Raji (cell line): ENCODE results near the gene MORN1.

Experiments used
- POLR2A ChIP-seq: IDR thresholded peaks from 2 replicates; pipeline ENCODE4 v1.6.1; 2011; ENCODE audit warnings: low read depth, low read length, control low read depth; ENCODE audit not compliant: insufficient read depth

MORN1 gene

GRCh38 chr1:2376931-2377672, 14.3 kb downstream of the MORN1 start:
- TF ChIP-seq POLR2A, result no peak

DNA sequence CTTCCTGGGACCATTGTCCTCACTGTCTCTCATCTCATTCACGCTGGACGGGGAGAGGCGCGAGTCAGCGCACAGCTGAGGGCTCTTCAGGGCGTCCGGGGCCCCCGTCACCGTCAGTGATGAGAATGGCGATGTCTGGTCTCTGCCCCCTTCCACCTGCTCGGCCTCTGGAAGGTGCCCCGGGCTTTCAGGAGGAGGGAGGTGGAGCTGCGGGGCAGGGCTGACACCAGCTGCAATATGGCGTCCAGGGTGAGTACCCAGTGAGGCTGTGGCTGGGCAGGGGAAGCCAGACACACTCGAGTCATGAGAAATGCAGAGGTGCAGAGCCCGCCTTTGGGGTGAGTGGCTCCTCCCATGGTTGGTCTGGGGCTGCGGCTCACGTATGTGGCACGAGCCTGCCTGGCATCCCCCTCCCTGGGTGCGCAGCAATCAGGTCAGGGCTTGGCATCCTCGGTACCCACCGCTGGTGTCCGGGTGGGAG, 15.1 kb downstream of the MORN1 start:
- TF ChIP-seq POLR2A, result no peak

DNA sequence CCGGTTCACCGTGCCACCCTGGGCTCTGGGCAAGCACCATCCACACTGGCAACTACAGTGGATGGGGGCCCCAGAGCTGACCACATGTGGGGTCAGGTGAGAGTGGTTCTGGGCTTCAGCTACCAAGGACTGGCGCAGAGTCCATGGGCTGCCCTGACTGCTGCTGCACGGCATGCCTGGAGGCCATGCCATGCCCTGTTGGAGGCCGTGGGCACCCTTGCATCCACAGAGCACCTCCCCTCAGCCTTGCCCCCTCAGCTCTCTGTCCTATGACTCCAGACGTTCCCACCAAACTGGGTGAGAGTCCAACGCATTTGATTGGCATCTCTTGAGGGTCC, 15.5 kb downstream of the MORN1 start:
- TF ChIP-seq POLR2A, result no peak

DNA sequence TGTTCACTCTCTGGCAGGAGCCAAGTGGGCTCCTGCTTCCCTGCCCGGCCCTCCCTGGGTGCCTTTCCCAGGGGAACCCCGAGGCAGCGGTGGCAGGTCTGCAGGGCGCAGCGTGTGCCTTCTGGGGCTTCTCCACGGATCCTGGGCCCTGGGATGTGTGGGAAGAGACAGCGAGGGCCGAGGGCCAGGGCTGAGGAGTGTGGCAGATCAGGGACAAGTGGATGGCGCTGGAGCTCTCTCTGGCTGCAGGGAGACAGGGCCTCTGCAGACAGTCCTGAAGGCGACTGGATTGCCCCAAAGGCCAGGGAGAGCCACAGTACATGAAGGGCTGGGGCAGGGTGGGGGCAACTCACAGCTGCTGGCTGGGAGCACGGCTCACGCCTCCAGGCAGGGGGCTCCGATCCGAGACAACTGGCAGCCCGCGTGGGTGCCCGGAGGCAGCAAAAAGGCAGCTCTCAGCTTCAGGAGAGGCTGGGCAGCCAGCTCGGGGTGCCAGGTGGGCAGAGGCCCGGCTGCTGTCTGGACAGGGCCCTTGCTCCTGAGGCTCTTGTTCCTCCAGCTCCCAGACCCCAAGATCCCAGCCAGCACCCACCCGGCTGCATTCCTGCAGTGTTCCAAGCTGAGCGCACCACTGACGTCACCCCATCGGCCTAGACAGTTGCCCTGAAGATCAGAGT, 16.0 kb downstream of the MORN1 start:
- no peak for TF ChIP-seq POLR2A

- no peak for TF ChIP-seq POLR2A
These were observed 16.9 kb downstream of the MORN1 start for GRCh38 chr1:2374252-2375155.

DNA sequence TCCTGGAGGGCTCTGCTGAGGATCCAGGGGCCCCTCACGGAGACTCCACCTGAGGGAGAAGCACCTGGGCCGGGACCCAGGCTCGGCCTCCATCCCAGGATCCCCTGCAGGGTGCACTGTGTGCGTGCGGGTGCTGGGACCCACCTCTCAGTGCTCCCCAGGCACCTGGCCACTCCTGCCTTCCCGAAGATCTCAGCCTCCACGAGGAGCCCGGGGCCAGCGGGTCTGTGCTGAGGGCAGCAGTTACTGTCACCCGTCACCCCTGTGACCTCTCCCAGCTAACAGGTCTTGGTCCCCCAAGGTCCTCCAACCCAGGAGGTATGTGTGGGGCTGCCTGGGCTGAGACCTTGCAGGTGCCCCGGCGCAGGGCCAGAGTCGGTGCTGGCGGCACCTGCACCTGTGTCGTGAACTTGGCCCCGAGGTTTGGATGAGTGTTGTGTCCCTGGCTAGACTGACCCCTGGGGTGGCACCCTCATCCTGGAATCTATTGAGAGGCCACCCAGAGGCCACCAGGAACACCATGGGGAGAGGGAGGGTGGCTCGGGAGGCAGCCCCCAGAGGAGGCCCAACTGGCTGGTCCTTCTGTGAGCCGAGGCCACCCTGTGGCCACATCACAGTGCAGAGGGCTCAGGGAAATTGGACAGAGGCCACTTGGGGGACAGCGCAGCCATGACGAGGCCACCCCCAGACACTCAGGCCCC, 17.7 kb downstream of the MORN1 start:
- TF ChIP-seq POLR2A, result no peak

- TF ChIP-seq POLR2A, result no peak
These were observed 18.5 kb downstream of the MORN1 start for GRCh38 chr1:2372551-2373490.

GRCh38 chr1:2368053-2368744, 23.2 kb downstream of the MORN1 start:
- no peak for TF ChIP-seq POLR2A

- TF ChIP-seq POLR2A, result no peak
These were observed 27.4 kb downstream of the MORN1 start for GRCh38 chr1:2363847-2364513.

- no peak for TF ChIP-seq POLR2A
These were observed 30.6 kb downstream of the MORN1 start for GRCh38 chr1:2360588-2361364.

DNA sequence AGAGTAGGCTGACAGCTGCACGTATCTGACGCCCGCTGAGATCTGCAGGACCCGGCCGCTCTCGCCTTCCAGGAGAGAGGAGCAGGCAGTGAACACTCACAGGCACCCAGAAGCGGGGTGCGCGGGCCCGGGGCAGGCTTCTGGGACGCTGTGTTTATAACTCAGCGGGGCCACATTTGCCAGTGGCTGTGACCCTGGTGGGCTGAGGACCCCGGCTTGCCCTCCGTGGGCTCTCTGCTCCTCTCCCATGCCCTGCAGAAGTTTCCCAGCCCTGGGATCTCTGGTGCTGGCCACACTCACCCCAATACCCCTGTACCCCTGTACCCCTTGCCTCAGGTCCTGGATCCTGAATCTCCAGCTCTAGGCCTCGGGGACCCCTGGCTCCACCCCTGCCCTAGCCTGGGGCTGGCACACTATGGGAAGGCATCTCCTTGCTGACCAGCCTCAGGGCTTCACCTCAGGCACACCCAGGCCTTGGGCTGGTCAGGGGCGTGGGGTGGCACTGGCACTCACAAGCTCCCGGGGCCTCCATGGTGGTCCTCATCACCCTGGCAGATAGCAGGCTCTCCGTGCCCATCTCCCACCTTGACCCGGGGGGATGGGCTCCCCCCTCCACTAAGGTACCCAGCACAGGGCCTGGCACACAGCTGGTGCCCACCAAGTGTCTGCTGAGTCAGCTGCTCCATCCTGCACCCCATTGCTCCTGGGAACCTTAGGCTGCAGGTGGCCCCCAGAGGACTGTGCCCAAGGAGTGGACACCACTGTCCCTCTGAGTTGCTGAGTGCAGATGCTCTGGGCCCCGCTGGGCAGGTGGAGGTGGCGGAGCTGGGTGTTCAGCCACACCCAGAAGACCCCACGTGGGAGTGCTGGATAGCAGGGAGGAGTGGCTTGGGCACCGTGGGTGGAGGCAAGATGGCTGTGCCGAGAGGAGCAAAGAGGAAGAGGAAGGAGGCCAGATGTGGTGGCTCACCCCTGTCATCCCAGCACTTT, 32.4 kb downstream of the MORN1 start:
- TF ChIP-seq POLR2A, result no peak
